Type B pancreatic cell (in vitro differentiated cells): ENCODE results near the gene POU1F1. TPM values are rescaled to one million over a fixed set of nuclear protein-coding genes. Genes with fewer than 3 reads are reported as not detected.

Experiments used
- DNase-seq: peaks from one replicate; pipeline ENCODE4 v3.0.0; 2021; ENCODE audit warnings: mixed read lengths; ENCODE audit not compliant: unreplicated experiment; ENCODE audit errors: extremely low spot score
- H3K27ac Mint-ChIP-seq: 2 replicates; pipeline ENCODE4 v1.8.0; 2021; ENCODE audit warnings: mild to moderate bottlenecking, mixed read lengths
- H3K27me3 Mint-ChIP-seq: 2 replicates; pipeline ENCODE4 v1.8.0; 2021; ENCODE audit warnings: mixed read lengths
- H3K36me3 Mint-ChIP-seq: 2 replicates; pipeline ENCODE4 v1.8.0; 2021; ENCODE audit warnings: mixed read lengths
- H3K4me1 Mint-ChIP-seq: one replicate; pipeline ENCODE4 v1.8.0; 2021; ENCODE audit warnings: mixed read lengths; ENCODE audit not compliant: unreplicated experiment
- H3K4me3 Mint-ChIP-seq: 2 replicates; pipeline ENCODE4 v1.8.0; 2021; ENCODE audit warnings: mild to moderate bottlenecking, mixed read lengths
- H3K9me3 Mint-ChIP-seq: 2 replicates; pipeline ENCODE4 v1.8.0; 2021; ENCODE audit warnings: mixed read lengths
- long read RNA-seq: library from polyadenylated mRNA; unstranded; transcript quantifications from one replicate; pipeline ENCODE4 v2.0.0, GENCODE V29; 2020
- total RNA-seq: library from RNA; stranded (reverse); gene quantifications from 2 replicates; pipeline ENCODE4 v1.2.1, GENCODE V29; 2021; ENCODE audit warnings: low replicate concordance
- TF ChIP-seq, protein P1 (sequence below): fragments of 200-600 bp; sonication (generic); conservative IDR thresholded peaks from 2 replicates; pipeline ENCODE4 v1.5.0; 2021; ENCODE audit warnings: antibody characterized with exemption, mild to moderate bottlenecking

POU1F1 gene, protein sequence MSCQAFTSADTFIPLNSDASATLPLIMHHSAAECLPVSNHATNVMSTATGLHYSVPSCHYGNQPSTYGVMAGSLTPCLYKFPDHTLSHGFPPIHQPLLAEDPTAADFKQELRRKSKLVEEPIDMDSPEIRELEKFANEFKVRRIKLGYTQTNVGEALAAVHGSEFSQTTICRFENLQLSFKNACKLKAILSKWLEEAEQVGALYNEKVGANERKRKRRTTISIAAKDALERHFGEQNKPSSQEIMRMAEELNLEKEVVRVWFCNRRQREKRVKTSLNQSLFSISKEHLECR
- not detected in 2 replicates for total RNA-seq
- long read RNA-seq, result 0 reads

DNA sequence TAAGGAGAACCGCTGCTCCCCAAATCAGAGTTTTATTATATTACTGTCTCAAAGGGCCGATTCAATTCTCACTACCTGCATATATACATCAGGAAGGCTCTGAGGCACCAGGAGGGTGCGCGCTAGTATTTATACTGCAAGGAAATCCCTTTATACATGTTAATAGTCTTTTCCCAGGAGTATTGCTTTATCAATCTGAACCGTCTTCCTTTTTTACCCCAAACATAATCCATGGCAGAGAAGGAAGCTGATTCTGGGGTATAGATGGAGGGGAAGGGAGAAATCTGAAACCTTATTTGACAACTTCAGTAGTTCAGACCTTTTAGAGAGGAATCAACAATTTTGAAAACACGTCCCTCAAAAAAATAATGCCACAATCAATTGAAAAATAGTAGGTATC lies at the start of gene POU1F1:
Gene POU1F1 (minus strand): TSS at position 101 of the 400 bp plus-strand sequence. CDS start 122 bp downstream, outside the sequence.
- TF ChIP-seq, protein P1, sequence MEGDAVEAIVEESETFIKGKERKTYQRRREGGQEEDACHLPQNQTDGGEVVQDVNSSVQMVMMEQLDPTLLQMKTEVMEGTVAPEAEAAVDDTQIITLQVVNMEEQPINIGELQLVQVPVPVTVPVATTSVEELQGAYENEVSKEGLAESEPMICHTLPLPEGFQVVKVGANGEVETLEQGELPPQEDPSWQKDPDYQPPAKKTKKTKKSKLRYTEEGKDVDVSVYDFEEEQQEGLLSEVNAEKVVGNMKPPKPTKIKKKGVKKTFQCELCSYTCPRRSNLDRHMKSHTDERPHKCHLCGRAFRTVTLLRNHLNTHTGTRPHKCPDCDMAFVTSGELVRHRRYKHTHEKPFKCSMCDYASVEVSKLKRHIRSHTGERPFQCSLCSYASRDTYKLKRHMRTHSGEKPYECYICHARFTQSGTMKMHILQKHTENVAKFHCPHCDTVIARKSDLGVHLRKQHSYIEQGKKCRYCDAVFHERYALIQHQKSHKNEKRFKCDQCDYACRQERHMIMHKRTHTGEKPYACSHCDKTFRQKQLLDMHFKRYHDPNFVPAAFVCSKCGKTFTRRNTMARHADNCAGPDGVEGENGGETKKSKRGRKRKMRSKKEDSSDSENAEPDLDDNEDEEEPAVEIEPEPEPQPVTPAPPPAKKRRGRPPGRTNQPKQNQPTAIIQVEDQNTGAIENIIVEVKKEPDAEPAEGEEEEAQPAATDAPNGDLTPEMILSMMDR, result no peak
- Mint-ChIP-seq H3K27ac (no peak within 1 kb of the TSS), H3K4me3 (no peak within 1 kb of the TSS), H3K9me3 (no peaks in the 10 kb centered on the region), H3K36me3 (no peaks in the 10 kb centered on the region), H3K4me1 (peaks cover under 1% of the 10 kb centered on the region), H3K27me3 (no peaks in the 10 kb centered on the region)
- DNase-seq, result no peak

DNA sequence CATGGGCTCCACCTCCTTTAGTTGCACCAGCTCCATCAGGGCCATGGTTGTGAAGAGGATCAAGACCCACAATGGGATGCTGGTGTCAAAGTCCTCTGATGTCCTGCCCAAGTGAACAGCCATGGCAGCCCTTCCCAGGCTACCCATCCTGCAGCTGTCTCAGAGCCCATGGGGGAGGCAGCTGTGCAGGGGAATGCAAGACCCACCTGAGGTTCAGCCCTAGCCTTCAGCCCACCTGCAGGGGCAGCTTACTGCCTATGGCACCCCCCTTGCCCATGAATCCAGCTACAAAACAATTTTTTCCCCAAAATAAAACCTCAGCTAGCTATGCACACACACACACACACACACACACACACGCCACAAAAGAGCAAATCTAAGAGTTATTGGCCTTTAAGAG lies 48.2 kb upstream of the POU1F1 start:
- H3K27ac Mint-ChIP-seq, result no peak overlapping the region
- H3K27me3 Mint-ChIP-seq, result no peaks in the 10 kb centered on the region
- H3K36me3 Mint-ChIP-seq, result no peaks in the 10 kb centered on the region
- no peaks in the 10 kb centered on the region for H3K9me3 Mint-ChIP-seq
- TF ChIP-seq, protein P1, result no peak
- peaks cover 2% of the 10 kb centered on the region for H3K4me1 Mint-ChIP-seq
- no peak for DNase-seq
- H3K4me3 Mint-ChIP-seq, result no peak overlapping the region

DNA sequence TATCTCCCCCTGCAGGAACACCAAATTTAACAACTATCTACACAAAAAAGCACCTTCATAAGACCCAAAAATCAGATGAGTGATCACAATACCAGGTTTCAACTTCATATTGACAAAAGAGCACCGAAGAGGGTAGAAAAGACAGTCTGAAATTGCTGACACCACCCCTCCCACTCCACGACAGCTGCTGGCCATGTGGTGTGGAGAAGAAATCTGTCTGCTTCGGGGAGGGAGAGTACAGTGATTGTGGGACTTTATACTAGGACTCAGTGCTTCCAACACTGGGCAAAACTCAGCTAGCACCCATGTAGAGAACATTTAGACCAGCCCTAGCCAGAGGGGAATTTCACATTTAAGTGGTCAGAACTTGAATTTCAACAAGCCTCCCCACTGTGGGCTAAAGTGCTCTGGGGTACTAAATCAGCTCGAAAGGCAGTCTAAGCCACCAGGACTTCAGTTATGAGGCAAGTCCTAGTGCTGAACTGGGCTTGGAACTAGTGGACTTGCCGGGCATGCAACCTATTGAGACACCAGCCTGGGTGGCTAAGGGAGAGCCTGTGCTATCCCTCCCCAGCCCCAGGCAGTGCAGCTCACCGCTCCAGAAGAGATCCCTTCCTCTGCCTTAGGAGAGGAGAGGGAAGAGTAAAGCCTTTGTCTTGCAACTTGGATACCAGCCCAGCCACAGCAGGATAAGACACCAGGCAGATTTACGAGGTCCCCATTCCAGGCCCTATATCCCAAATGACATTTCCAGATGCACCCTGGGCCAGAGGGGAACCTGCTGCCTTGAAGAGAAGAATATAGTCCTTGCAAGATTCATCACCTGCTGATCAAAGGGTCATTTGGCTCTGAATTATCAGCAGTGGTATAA lies 44.6 kb upstream of the POU1F1 start:
- no peak for DNase-seq
- Mint-ChIP-seq H3K27me3 (no peaks in the 10 kb centered on the region), H3K4me1 (peaks cover 9% of the 10 kb centered on the region), H3K4me3 (no peak overlapping the region), H3K27ac (no peak overlapping the region), H3K36me3 (no peaks in the 10 kb centered on the region), H3K9me3 (no peaks in the 10 kb centered on the region)
- TF ChIP-seq, protein P1, result no peak

DNA sequence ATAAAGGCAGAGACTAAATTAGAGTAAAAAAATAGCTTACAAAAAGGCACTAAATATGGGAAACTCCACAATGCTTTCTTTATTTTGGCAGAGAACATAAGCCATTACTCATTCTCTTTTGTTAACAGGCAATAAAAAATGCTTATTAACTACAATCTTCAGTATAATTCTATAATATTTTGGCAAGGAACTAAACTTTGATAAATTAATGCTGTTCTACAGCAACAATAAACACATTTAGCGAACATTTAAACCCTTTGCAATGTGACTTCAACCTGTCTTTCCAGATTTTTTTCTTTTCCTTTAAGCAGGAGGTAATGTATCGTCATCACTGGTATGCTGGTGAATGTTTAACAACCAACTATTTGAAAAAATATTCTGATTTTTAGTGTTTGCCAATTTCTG lies 42.2 kb upstream of the POU1F1 start:
- Mint-ChIP-seq H3K9me3 (no peaks in the 10 kb centered on the region), H3K36me3 (no peaks in the 10 kb centered on the region), H3K4me3 (peak overlapping the region; percentile 13), H3K27me3 (no peaks in the 10 kb centered on the region), H3K4me1 (peaks cover 9% of the 10 kb centered on the region), H3K27ac (peak overlapping the region; percentile 50)
- DNase-seq, result no peak
- TF ChIP-seq, protein P1, result no peak

GRCh38 chr3:87317779-87318178 lies 41.4 kb upstream of the POU1F1 start:
- Mint-ChIP-seq H3K9me3 (no peaks in the 10 kb centered on the region), H3K4me3 (no peak overlapping the region), H3K4me1 (peaks cover 9% of the 10 kb centered on the region), H3K36me3 (no peaks in the 10 kb centered on the region), H3K27ac (no peak overlapping the region), H3K27me3 (no peaks in the 10 kb centered on the region)
- DNase-seq, result no peak
- TF ChIP-seq, protein P1, result no peak
